Central memory CD8-positive, alpha-beta T cell (primary cell): ENCODE results near the gene ADAMTS9.

Experiments used
- ATAC-seq: fragments of 150-1000 bp; cut with Tn5 transposase; replicated peaks from 2 replicates; pipeline ENCODE4 v1.10.0; 2022; ENCODE audit warnings: mild to moderate bottlenecking, moderate FRiP score, moderate number of reproducible peaks; ENCODE audit not compliant: poor library complexity, severe bottlenecking; ENCODE audit errors: extremely low read depth
- DNase-seq, 2 donors: peaks; one replicate each; pipeline ENCODE4 v3.0.0; 2021; ENCODE audit warnings: low spot score in 2 of 2
- H3K27ac Mint-ChIP-seq: one replicate; pipeline ENCODE4 v1.8.0; 2022; ENCODE audit warnings: low read depth, mild to moderate bottlenecking, moderate library complexity, mixed read lengths
- H3K27me3 Mint-ChIP-seq: one replicate; pipeline ENCODE4 v1.8.0; 2022; ENCODE audit warnings: mixed read lengths
- H3K36me3 Mint-ChIP-seq: one replicate; pipeline ENCODE4 v1.8.0; 2022; ENCODE audit warnings: mild to moderate bottlenecking, moderate library complexity, mixed read lengths; ENCODE audit not compliant: insufficient read depth
- H3K4me1 Mint-ChIP-seq: one replicate; pipeline ENCODE4 v1.8.0; 2022; ENCODE audit warnings: mixed read lengths
- H3K4me3 Mint-ChIP-seq: one replicate; pipeline ENCODE4 v1.8.0; 2022; ENCODE audit warnings: mild to moderate bottlenecking, moderate library complexity, mixed read lengths
- H3K9me3 Mint-ChIP-seq: one replicate; pipeline ENCODE4 v1.8.0; 2022; ENCODE audit warnings: mixed read lengths

The ADAMTS9 gene, protein sequence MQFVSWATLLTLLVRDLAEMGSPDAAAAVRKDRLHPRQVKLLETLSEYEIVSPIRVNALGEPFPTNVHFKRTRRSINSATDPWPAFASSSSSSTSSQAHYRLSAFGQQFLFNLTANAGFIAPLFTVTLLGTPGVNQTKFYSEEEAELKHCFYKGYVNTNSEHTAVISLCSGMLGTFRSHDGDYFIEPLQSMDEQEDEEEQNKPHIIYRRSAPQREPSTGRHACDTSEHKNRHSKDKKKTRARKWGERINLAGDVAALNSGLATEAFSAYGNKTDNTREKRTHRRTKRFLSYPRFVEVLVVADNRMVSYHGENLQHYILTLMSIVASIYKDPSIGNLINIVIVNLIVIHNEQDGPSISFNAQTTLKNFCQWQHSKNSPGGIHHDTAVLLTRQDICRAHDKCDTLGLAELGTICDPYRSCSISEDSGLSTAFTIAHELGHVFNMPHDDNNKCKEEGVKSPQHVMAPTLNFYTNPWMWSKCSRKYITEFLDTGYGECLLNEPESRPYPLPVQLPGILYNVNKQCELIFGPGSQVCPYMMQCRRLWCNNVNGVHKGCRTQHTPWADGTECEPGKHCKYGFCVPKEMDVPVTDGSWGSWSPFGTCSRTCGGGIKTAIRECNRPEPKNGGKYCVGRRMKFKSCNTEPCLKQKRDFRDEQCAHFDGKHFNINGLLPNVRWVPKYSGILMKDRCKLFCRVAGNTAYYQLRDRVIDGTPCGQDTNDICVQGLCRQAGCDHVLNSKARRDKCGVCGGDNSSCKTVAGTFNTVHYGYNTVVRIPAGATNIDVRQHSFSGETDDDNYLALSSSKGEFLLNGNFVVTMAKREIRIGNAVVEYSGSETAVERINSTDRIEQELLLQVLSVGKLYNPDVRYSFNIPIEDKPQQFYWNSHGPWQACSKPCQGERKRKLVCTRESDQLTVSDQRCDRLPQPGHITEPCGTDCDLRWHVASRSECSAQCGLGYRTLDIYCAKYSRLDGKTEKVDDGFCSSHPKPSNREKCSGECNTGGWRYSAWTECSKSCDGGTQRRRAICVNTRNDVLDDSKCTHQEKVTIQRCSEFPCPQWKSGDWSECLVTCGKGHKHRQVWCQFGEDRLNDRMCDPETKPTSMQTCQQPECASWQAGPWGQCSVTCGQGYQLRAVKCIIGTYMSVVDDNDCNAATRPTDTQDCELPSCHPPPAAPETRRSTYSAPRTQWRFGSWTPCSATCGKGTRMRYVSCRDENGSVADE (N-terminal part only)

DNA sequence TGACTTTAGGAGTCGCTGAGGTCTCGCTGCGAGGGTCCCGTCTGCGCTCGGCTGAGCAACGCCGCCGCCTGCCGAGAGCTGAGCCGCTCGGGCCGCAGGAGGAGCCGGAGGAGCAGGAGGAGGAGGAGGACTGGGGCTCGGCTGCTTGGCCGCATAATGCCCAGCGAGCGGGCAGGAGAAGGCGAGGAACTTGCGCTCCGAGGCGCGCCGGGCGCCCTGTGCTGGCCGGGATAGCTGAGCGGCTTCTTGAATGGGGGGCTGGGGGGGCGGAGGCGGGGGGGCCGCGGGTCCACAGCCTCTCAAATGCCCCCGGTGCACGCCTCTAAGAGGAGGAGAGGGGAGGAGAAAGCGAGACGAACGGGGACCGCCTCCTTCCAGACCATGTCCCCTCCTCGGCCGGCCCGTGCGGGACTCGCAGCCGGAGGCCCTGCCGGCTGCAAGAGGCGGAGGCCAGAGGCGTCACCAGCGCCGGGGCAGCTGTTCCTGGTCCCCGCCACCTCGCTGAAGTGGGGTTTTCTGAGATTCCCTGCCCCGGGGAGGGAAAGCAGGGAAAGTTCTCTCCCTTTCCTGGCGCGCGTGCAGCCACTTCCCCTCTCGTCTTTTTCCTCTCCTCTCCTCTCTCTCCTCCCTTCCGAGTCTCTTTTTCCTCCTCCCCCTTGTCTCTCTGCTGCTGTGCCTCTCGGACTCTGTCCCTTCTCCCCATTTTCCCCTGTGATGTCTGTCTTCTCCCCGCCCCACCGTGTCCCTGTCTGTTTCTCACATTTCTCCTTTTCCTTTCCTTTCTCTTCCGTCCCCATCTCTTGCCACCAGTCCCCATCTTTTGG lies at the start of gene ADAMTS9:
TSS of gene ADAMTS9 (minus strand) at position 220 of the 824 bp plus-strand sequence. CDS start 343 bp downstream, outside the sequence.
- H3K4me1 Mint-ChIP-seq: peaks cover 6% of the 10 kb centered on the region
- ATAC-seq (no peak), DNase-seq (no peak)
- H3K27me3 Mint-ChIP-seq: peaks cover 49% of the 10 kb centered on the region
- no peak within 1 kb of the TSS for H3K27ac Mint-ChIP-seq
- H3K36me3 Mint-ChIP-seq: no peaks in the 10 kb centered on the region
- no peak within 1 kb of the TSS for H3K4me3 Mint-ChIP-seq
- peaks cover 14% of the 10 kb centered on the region for H3K9me3 Mint-ChIP-seq

DNA sequence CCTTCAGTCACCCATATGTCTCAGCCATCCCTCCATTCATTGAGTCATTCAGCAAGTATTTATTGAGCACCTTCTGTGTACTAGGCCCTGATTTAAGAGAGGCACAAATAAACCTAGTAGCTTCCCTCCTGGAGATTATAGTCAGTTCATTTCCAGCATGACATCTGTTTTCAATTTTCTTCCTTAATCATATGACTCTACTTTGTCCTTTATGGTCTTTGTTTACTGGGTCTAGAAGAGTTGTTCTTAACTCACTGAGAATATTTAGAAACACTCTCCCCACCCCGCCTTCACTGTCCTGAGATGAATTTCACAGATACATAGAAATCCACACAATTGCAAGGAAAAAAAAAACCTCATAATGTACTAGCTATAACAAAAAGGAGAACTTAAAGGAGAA lies 44.8 kb upstream of the ADAMTS9 start:
- DNase-seq: no peak
- Mint-ChIP-seq H3K4me1 (no peaks in the 10 kb centered on the region), H3K27me3 (no peaks in the 10 kb centered on the region), H3K9me3 (peaks cover 16% of the 10 kb centered on the region), H3K27ac (no peak overlapping the region), H3K36me3 (no peaks in the 10 kb centered on the region), H3K4me3 (no peak overlapping the region)
- ATAC-seq: no peak

DNA sequence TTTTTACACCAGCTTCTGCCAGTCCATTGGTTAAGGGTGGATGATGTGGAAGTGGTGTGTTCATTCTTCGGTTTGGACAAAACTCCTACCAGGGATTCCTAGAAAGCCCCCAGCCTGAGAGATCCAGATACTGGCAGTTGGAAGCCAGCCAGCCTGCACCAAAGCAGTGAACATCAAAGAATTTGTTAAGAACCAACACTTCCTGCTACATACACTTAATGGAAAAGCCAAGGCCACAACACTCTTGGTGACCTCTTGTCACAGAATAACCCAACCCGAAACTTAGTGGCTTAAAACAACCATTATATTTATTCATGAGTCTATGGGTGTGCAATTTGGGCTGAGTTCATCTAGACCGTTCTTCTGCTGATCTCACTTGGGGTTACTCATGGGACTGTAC lies 42.9 kb upstream of the ADAMTS9 start:
- no peak for DNase-seq
- H3K4me3 Mint-ChIP-seq: no peak overlapping the region
- H3K36me3 Mint-ChIP-seq: no peaks in the 10 kb centered on the region
- no peak for ATAC-seq
- H3K9me3 Mint-ChIP-seq: peaks cover 8% of the 10 kb centered on the region
- no peaks in the 10 kb centered on the region for H3K4me1 Mint-ChIP-seq
- no peak overlapping the region for H3K27ac Mint-ChIP-seq
- H3K27me3 Mint-ChIP-seq: no peaks in the 10 kb centered on the region

DNA sequence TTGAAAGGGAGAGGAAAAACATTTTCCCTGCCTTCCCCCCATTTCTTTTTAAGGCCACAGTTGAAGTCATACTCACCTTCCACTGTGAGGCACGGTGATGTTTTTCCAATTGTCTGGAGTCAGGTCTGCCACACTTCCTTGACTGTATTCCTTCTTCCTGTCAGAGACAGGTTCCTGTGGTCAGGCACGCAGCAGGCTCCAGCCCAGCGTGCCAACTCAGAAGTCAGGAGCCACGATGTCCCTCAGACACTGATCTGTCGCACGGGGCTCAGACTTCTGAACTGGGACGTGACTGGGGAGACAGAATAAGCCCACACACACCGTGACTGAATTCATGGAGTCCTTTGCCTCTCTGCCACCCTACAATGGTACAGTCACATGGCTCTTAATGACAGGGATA lies 41.2 kb upstream of the ADAMTS9 start:
- Mint-ChIP-seq H3K9me3 (peaks cover 2% of the 10 kb centered on the region), H3K36me3 (no peaks in the 10 kb centered on the region), H3K4me3 (no peak overlapping the region), H3K27me3 (no peaks in the 10 kb centered on the region), H3K4me1 (no peaks in the 10 kb centered on the region), H3K27ac (no peak overlapping the region)
- ATAC-seq (no peak), DNase-seq (no peak)

DNA sequence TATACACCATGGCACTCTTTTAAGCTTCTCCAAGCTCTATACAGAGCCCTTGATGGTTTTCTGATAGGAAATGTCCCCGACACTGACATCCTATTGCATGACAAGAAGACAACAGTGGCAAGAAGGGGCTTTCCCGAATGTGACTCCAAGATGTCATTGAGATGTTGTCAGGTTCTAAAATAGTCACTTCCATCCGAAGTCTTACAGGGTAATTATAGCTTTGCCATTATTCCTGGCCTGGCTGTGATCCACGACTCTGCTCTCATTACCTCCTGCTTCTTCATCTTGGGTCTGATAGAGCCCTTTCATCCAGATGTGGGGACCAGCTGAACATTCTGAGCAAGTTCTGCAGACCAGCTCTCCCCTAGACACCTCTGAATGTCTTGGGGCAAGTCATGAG lies 40.6 kb upstream of the ADAMTS9 start:
- Mint-ChIP-seq H3K36me3 (no peaks in the 10 kb centered on the region), H3K4me1 (no peaks in the 10 kb centered on the region), H3K4me3 (no peak overlapping the region)

DNA sequence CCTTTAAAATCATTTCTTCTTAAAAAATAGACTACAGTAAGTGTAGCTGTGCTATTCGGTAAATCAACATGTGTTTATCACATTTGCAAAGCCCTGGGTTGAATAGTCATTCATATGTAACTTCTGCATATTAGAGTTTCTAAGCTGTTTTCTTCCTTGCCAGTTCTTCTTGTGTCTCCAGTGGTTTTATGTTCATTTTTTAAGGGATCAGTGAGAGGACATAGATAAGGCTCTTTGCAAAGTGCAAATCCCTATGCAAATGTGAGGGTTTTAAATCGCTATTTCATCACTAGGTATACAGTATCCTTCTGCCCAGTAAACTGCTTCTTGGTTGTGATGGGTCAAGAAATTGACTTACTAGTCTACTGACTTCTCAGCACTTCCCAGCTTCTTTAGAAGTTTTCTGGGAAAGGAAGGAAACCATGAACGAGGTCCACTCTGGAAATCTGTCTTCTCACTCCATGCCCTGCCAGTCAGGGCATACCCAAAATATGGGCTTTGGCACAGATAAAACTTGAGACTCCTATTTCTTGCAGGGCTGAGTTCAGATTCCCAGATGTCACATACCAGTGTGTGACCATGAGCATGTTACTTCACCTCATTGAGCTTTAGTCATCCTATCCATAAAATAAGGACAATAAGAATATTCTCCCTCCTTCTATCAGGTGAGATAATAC lies 38.8 kb upstream of the ADAMTS9 start:
- no peaks in the 10 kb centered on the region for H3K36me3 Mint-ChIP-seq
- no peak overlapping the region for H3K27ac Mint-ChIP-seq
- H3K4me1 Mint-ChIP-seq: no peaks in the 10 kb centered on the region
- H3K4me3 Mint-ChIP-seq: no peak overlapping the region
- H3K27me3 Mint-ChIP-seq: no peaks in the 10 kb centered on the region
- no peak for ATAC-seq
- peaks cover 5% of the 10 kb centered on the region for H3K9me3 Mint-ChIP-seq
- no peak for DNase-seq

More for the DNA sequence above, 40.6 kb upstream of the ADAMTS9 start:
- H3K27ac Mint-ChIP-seq: no peak overlapping the region
- DNase-seq: no peak
- no peaks in the 10 kb centered on the region for H3K27me3 Mint-ChIP-seq
- no peak for ATAC-seq
- peaks cover 5% of the 10 kb centered on the region for H3K9me3 Mint-ChIP-seq

DNA sequence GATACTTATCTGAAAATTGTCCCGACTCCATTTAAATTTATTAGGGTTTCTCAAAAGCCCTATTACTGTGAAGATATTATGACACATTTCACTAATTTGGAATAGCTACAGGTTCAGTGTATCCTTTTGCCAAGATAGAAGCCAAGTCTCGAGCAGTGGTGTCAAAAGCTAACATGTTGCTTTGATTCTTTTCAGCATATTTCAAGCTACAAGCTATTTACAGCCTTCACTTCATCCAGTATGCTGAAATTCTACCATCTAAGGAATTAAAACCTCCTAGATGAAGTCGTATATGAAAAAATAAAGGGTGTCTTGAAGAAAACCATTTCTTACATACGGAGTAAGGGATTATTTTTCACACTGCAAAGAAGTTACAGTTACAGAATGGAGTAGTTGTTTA lies 31.2 kb upstream of the ADAMTS9 start:
- Mint-ChIP-seq H3K27ac (no peak overlapping the region), H3K4me1 (no peaks in the 10 kb centered on the region), H3K4me3 (no peak overlapping the region), H3K36me3 (no peaks in the 10 kb centered on the region), H3K9me3 (peaks cover 9% of the 10 kb centered on the region), H3K27me3 (no peaks in the 10 kb centered on the region)
- no peak for DNase-seq
- ATAC-seq: no peak

DNA sequence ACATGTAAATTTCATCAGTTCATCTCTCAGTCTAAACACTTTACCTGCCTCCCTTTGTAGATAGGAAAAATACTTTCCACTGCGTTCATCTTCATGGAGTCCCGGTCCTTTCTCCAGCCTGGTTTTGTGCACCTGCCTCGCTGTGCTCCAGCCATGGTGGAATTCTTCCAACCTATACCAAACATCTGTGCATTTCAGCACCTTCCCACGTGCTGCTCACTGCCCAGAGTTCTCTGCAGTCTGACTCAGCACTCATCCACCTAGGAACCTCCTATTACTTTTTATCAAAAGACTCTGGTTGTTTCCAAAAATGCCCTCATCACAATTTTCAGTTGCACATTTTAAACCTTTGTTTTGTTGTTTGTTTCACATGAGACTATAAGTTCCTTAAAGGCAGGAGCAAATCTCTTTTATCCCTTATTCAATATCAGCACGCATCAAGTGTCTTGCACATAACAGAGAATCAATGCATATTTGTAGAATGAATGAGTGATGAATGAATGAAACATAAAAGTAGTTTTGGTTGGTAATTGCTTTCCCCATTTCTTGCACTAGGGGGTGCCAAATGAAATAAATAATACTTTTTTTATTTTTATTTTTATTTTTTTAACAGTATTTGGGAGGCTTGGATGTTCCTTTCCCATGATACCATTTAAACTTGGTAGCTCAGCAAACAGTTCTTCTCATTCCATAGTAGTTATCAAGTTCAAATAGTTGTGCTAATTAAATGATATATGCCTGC lies 30.2 kb upstream of the ADAMTS9 start:
- Mint-ChIP-seq H3K27me3 (no peaks in the 10 kb centered on the region), H3K4me1 (no peaks in the 10 kb centered on the region), H3K36me3 (no peaks in the 10 kb centered on the region), H3K4me3 (no peak overlapping the region), H3K27ac (no peak overlapping the region), H3K9me3 (peaks cover 13% of the 10 kb centered on the region)
- no peak for ATAC-seq
- DNase-seq: no peak

DNA sequence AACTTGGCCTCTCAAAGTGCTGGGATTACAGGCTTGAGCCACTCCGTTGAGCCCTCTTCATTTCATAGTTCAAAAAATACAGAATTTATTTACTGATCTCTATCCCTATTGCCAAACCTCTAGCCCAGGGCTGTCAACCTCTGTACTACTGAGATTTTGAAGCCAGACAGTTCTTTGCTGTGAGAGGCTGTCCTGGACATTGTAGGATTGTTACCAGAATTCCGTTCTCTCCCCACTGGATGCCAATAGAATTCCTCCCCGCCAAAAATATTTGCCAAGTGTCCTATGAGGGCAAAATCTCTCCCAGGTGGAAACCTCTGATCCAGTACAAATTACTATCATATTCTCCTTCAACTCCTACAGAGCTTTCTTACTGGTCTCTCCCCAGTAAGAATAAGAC lies 29.6 kb upstream of the ADAMTS9 start:
- Mint-ChIP-seq H3K27ac (no peak overlapping the region), H3K4me3 (no peak overlapping the region), H3K9me3 (peaks cover 13% of the 10 kb centered on the region), H3K27me3 (no peaks in the 10 kb centered on the region), H3K36me3 (no peaks in the 10 kb centered on the region), H3K4me1 (no peaks in the 10 kb centered on the region)
- no peak for DNase-seq
- no peak for ATAC-seq

DNA sequence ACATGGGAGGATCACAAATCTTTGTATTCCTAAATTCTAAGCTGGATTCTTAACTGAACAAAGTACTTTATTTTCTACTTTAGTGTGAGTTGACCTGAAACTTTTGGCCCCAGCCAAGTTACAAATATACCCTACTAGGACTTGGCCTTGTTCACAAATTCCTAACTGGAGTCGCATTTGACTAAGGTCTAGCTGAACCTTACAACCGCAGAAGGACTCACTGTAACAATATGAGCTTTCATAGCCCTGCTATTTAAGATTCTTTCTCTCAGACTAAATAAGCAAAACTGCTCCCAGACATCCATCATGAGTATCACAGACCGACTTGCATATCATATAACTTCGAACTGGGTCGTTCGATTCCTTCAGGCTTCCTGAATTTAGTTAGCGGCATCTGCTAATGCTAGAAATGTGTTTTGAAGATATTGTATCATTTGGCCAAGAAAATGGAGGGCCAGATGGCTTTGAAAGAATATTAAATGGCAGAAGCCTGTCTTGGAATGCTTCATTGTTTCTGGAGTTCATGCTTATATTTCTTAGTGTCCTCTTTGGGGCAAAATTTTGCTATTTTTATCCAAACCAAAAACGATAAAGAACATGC lies 28.4 kb upstream of the ADAMTS9 start:
- Mint-ChIP-seq H3K36me3 (no peaks in the 10 kb centered on the region), H3K27me3 (no peaks in the 10 kb centered on the region), H3K27ac (no peak overlapping the region), H3K4me3 (no peak overlapping the region), H3K9me3 (peaks cover 13% of the 10 kb centered on the region), H3K4me1 (no peaks in the 10 kb centered on the region)
- no peak for DNase-seq
- no peak for ATAC-seq
